HEK293 (cell line): ENCODE measurements around the gene ABCG4.

Experiments used
- ZNF416 ChIP-seq: fragments of 450-650 bp; formaldehyde crosslinking; IDR thresholded peaks from 2 replicates; pipeline ENCODE4 v1.5.1; 2016; ENCODE audit warnings: missing biosample characterization, missing genetic modification characterization
- ZNF777 ChIP-seq: fragments of 450-650 bp; formaldehyde crosslinking; IDR thresholded peaks from 2 replicates; pipeline ENCODE4 v1.5.1; 2017; ENCODE audit warnings: missing biosample characterization, missing genetic modification characterization, borderline replicate concordance

DNA sequence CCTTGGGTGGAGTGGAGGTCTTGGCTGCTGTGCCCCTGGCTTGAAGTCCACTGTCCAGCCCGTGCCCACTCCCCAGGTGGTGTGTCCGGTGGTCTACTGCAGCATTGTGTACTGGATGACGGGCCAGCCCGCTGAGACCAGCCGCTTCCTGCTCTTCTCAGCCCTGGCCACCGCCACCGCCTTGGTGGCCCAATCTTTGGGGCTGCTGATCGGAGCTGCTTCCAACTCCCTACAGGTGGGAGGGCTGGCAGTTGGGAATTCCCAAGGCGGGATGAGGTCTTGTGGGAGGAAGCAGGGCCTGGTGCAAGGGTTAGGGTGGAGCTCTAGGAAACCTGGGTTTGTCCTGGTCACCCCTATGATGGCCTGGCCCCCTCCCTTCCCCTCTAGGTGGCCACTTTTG, 11.3 kb downstream of the ABCG4 start:
- TF ChIP-seq ZNF777 (tag by site-specific recombination): no peak
- no peak for TF ChIP-seq ZNF416
